IPS-20b (cell line): ENCODE results near the gene LRRC1.

Experiments used
- H3K27ac ChIP-seq: one replicate; pipeline ENCODE4 v1.5.1; 2013; ENCODE audit warnings: low read length
- H3K27me3 ChIP-seq: 2 replicates; pipeline ENCODE4 v1.6.1; 2013; ENCODE audit warnings: mild to moderate bottlenecking, low read length, inconsistent platforms; ENCODE audit not compliant: insufficient read depth
- H3K36me3 ChIP-seq: 2 replicates; pipeline ENCODE4 v1.6.1; 2013; ENCODE audit warnings: low read depth, mild to moderate bottlenecking, inconsistent platforms, low read length, moderate library complexity; ENCODE audit not compliant: insufficient read depth
- H3K4me1 ChIP-seq: 2 replicates; pipeline ENCODE4 v1.6.1; 2013; ENCODE audit warnings: mild to moderate bottlenecking, control low read depth, inconsistent platforms, low read length, moderate library complexity; ENCODE audit not compliant: insufficient read depth
- H3K4me3 ChIP-seq: 2 replicates; pipeline ENCODE4 v1.5.1; 2013; ENCODE audit warnings: mild to moderate bottlenecking, low read length, inconsistent platforms
- H3K9ac ChIP-seq: 2 replicates; pipeline ENCODE4 v1.6.1; 2013; ENCODE audit warnings: low read depth, mild to moderate bottlenecking, inconsistent platforms, low read length, moderate library complexity
- H3K9me3 ChIP-seq: 2 replicates; pipeline ENCODE4 v1.6.1; 2013; ENCODE audit warnings: mild to moderate bottlenecking, low read depth, low read length, inconsistent platforms; ENCODE audit not compliant: insufficient read depth

The LRRC1 gene

DNA sequence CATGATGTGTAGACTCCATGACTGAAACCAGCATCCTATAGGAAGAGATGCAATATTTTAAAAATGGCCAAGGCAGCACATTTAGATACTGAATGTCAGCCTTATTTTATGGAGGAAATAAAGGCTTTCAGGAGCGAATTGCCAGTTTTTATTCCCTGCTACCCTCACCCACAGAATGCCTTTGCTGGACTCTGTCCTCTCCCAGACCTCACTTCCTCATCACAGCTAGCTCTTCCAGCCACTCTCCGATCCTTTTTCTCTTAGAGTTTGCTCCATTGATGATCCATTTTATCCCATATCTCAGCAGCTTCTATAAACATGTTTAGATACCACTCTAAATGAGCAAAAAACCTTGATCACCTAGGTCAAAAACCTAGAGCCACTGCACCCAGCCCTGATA lies 137.7 kb downstream of the LRRC1 start:
- H3K4me1 ChIP-seq: no peaks in the 10 kb centered on the region
- H3K9ac ChIP-seq: no peak overlapping the region
- no peaks in the 10 kb centered on the region for H3K36me3 ChIP-seq
- H3K4me3 ChIP-seq: no peak overlapping the region
- no peaks in the 10 kb centered on the region for H3K27me3 ChIP-seq
- no peak overlapping the region for H3K27ac ChIP-seq
- H3K9me3 ChIP-seq: no peaks in the 10 kb centered on the region

DNA sequence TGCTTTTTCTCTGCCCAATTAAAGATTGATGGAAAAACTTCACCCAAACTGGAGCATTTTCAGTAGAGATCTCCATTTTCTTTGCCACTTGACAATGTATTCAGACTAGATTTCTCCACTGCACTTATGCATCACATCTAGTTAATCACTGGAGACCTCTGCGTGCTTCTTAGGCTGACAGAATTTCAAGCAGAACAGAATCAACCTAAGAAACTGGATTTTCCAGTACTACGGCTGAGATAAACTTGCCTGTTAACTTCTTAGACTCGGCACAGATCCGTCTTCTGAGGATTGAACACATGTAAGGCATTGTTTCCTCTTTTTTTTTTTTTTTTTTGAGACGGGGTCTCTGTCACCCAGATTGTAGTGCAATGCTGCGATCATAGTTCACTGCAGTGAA lies 139.2 kb downstream of the LRRC1 start:
- H3K9me3 ChIP-seq: no peaks in the 10 kb centered on the region
- H3K36me3 ChIP-seq: no peaks in the 10 kb centered on the region
- H3K4me1 ChIP-seq: no peaks in the 10 kb centered on the region
- no peak overlapping the region for H3K27ac ChIP-seq
- no peaks in the 10 kb centered on the region for H3K27me3 ChIP-seq
- no peak overlapping the region for H3K9ac ChIP-seq
- no peak overlapping the region for H3K4me3 ChIP-seq

DNA sequence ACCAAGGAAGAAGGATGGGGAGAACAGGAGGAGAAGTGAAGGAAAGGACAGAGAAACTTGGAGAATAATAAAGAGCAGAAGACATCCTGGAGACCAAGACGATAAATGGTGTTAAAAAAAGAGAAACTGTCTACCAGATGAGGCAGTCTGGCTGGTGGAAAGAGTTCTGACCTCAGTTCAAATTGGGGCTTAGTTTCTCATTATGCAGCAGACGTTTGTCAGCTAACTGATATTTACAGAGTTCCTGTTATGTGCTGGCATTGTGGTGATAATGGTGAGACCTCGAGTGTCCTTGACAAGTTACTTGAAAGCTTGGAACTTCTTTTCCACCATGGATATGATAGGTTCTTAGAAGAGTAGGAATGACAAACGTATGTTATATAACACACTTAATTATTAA lies 142.7 kb downstream of the LRRC1 start:
- no peak overlapping the region for H3K9ac ChIP-seq
- no peak overlapping the region for H3K27ac ChIP-seq
- no peaks in the 10 kb centered on the region for H3K9me3 ChIP-seq
- no peaks in the 10 kb centered on the region for H3K27me3 ChIP-seq
- no peak overlapping the region for H3K4me3 ChIP-seq
- H3K36me3 ChIP-seq: no peaks in the 10 kb centered on the region
- no peaks in the 10 kb centered on the region for H3K4me1 ChIP-seq

DNA sequence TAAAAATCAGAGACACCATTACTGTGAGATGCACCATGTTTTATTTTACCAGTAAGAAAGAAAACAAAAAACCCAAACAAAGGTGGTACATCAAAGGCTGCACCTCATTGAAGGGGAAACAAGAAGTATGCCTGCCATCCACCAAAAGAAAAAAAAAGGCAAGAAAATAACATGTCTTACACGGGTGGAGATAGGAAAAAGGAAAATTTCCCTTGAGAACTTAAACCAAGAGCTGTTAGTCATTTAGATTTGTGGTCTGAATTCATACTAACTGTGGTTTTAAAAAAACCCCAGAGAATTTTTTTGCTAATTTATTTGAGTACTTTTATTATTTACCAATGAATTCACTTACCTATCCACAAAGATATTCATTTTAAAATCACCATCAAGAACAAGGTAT lies 144.0 kb downstream of the LRRC1 start:
- no peaks in the 10 kb centered on the region for H3K27me3 ChIP-seq
- no peak overlapping the region for H3K4me3 ChIP-seq
- H3K4me1 ChIP-seq: no peaks in the 10 kb centered on the region
- H3K9me3 ChIP-seq: no peaks in the 10 kb centered on the region
- H3K27ac ChIP-seq: no peak overlapping the region
- no peak overlapping the region for H3K9ac ChIP-seq
- H3K36me3 ChIP-seq: no peaks in the 10 kb centered on the region

DNA sequence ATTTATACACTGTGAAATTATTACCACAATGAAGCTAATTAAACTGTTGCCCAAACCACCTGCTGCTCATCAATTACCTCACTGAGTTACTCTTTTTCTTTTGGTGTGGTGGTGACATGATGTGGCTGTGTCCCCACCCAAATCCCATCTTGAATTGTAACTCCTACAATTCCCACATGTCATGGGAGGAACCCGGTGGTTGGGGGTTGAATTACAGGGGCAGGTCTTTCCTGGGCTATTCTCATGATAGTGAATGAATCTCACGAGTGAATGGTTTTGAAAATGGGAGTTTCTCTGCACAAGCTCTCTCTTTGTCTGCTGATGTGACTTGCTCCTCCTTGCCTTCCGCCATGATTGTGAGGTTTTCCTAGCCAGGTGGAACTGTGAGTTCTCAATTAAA lies 145.0 kb downstream of the LRRC1 start:
- Histone ChIP-seq H3K4me3 (no peak overlapping the region), H3K27ac (no peak overlapping the region), H3K36me3 (no peaks in the 10 kb centered on the region), H3K27me3 (no peaks in the 10 kb centered on the region), H3K4me1 (no peaks in the 10 kb centered on the region), H3K9me3 (no peaks in the 10 kb centered on the region), H3K9ac (no peak overlapping the region)

DNA sequence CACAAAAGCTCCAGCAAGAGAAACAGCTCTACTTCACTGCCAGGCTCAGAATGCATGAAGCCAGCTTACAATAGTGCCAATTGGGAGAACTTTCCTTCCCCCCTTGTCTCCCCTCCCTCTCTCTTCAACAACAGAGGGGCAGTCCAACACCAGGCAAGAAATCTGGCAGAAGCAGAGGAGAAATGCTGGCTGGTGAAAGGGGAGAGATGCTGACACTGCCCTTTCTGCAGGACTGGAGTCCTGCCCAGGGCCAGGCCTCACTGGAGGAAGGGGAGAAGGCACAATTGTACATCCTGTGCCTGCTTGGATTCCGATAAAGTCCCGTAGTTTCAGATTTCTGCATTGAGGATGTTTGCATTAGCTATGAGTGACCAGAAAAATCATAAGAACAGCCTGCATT lies 148.6 kb downstream of the LRRC1 start:
- no peak overlapping the region for H3K4me3 ChIP-seq
- no peak overlapping the region for H3K9ac ChIP-seq
- no peaks in the 10 kb centered on the region for H3K36me3 ChIP-seq
- H3K27ac ChIP-seq: no peak overlapping the region
- no peaks in the 10 kb centered on the region for H3K27me3 ChIP-seq
- no peaks in the 10 kb centered on the region for H3K4me1 ChIP-seq
- 0 out of 2 replicates have a peak, but pooled peaks cover 11% of the 10 kb centered on the region for H3K9me3 ChIP-seq

DNA sequence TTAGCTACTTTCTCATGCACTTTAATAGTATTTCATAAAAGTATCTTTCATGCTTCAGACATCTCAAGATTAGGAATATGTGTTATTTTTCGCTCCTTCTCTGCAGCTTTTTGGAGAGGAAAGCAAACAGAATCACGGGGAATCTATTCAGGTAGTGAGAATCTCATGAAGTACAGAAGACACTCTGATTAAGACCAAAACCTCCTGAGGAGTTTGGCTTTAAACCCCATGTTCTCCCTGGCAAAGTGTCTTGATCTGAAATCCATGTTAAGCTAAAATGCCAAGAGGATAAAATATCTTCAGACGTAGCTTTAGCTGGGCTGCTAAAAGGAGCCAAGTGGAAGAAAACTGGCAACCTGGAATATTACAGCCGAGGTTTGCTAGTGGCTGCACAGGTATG lies 149.3 kb downstream of the LRRC1 start:
- 0 out of 2 replicates have a peak, but pooled peaks cover 11% of the 10 kb centered on the region for H3K9me3 ChIP-seq
- H3K27ac ChIP-seq: no peak overlapping the region

DNA sequence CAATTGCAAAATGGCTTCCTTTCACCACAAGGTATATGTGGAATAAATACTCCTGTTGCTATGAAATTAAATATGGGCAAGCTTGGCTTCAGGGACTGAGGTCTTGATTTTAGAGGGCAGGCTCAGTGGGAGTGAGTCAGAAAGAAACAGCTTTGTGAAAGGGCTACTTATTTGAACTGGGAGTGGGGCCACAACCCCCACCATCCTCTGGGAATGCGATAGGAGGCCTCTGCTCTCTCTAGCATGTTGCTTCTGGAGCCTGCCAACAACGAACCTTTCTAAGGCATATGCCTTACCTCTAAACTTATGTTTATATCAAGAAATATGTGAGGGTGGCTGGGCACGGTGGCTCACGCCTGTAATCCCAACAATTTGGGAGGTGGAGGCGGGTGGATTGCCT lies 149.7 kb downstream of the LRRC1 start:
- Histone ChIP-seq H3K9me3 (0 out of 2 replicates have a peak, but pooled peaks cover 11% of the 10 kb centered on the region), H3K4me1 (no peaks in the 10 kb centered on the region), H3K27ac (no peak overlapping the region), H3K9ac (no peak overlapping the region), H3K27me3 (no peaks in the 10 kb centered on the region), H3K4me3 (no peak overlapping the region), H3K36me3 (no peaks in the 10 kb centered on the region)

More for the DNA sequence above, 149.3 kb downstream of the LRRC1 start:
- Histone ChIP-seq H3K36me3 (no peaks in the 10 kb centered on the region), H3K27me3 (no peaks in the 10 kb centered on the region), H3K4me3 (no peak overlapping the region), H3K9ac (no peak overlapping the region), H3K4me1 (no peaks in the 10 kb centered on the region)

DNA sequence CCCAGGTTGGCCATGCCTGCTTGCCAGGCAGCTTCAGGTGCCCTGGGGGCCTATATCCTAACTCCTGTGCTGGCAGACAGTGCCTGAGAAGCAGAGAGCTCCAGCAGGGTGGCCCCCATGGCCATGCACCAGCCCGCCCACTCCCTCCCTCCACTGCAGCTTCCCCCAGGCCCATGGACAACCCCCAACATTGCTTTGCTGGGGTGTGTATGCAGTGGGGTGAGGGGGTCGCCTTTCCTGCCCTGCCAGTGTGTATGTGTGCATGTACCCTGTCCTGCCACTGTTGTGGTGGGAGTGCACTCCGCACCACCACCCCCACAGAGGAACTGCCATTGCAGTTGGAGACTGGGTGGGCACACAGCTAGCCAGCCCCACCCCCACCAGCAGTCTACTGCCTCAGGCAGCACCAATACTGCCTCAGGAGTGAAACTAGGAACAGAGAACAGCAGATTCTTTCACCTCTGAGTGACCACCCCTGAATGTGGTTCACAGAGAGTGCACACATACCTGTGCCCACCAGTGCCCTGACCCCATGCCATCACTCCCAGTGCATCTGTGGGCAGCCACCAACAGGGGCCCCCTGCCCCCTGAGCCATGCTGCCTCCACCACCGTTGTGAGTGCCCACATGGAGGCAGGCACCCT lies 151.1 kb downstream of the LRRC1 start:
- no peak overlapping the region for H3K27ac ChIP-seq
- H3K9me3 ChIP-seq: peaks cover 11% of the 10 kb centered on the region; the same call in 1 of the 2 replicates
- no peaks in the 10 kb centered on the region for H3K36me3 ChIP-seq
- no peaks in the 10 kb centered on the region for H3K4me1 ChIP-seq
- H3K27me3 ChIP-seq: no peaks in the 10 kb centered on the region
- no peak overlapping the region for H3K9ac ChIP-seq
- H3K4me3 ChIP-seq: no peak overlapping the region

DNA sequence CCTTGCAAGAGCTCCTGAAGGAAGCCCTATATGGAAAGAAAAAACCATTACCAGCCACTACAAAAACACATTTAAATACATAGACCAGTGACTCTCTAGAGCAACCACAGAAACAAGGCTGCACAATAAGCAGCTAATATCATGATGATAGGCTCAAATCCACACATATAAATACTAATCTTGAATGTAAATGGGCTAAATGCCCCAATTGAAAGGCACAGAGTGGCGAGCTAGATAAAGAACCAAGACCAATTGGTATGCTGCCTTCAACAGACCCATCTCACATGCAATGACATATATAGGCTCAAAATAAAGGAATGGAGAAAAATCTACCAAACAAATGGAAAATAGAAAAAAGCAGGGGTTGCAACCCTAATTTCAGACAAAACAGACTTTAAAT lies 153.0 kb downstream of the LRRC1 start:
- H3K9me3 ChIP-seq: peaks cover 11% of the 10 kb centered on the region; the same call in 1 of the 2 replicates
- H3K36me3 ChIP-seq: no peaks in the 10 kb centered on the region
- H3K4me3 ChIP-seq: no peak overlapping the region
- H3K27ac ChIP-seq: no peak overlapping the region
- no peak overlapping the region for H3K9ac ChIP-seq
- H3K4me1 ChIP-seq: no peaks in the 10 kb centered on the region
- H3K27me3 ChIP-seq: no peaks in the 10 kb centered on the region

DNA sequence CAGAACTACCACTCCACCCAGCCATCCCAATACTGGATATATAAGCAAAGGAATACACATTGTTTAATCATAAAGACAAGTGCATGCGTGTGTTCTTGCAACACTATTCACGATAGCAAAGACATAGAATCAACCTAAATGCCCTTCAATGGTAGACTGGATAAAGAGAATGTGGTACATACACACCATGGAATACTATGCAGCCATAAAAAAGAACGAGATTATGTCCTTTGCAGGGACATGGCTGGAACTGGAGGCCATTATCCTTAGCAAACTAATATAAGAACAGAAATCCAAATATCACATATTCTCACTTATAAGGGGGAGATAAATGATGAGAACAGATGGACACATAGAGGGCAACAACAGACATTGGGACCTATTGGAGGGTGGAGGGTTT lies 156.6 kb downstream of the LRRC1 start:
- peaks cover 11% of the 10 kb centered on the region; the same call in 1 of the 2 replicates for H3K9me3 ChIP-seq
- no peak overlapping the region for H3K9ac ChIP-seq
- H3K36me3 ChIP-seq: no peaks in the 10 kb centered on the region
- H3K4me3 ChIP-seq: no peak overlapping the region
- H3K4me1 ChIP-seq: no peaks in the 10 kb centered on the region; the same call in 1 of the 2 replicates
- no peak overlapping the region for H3K27ac ChIP-seq
- H3K27me3 ChIP-seq: no peaks in the 10 kb centered on the region

DNA sequence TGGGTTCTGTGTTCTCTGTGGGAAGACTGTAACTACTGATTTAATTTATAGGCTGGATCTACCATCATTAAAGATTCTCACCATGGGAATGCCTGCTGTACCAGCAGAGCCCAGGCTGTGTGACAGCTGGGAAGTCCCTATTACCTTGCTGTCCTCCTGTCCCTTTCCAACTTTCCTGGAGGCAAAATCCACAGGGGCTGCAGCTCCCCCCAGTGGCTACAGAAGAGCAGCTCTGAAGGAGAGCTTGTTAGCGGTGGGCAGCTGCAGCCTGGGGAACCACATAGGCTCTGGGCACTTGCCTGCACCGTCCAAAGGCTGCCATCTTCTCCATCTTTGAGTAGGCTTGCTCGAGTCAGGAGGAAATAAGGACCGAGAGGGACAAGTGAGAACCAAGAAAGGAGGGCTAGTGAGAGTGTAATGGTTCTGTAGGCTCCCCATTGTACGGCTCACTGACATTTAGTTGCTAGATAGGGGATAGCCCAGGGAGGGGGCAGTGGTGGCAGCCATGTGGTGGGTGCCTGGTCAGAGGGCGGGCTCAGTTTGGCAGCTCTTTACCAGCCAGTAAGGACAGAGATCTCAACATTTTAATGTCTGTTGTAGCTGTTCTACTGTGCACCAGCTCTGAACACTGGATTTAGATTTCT lies 161.4 kb downstream of the LRRC1 start:
- Histone ChIP-seq H3K4me3 (no peak overlapping the region), H3K27me3 (no peaks in the 10 kb centered on the region), H3K36me3 (no peaks in the 10 kb centered on the region), H3K9ac (no peak overlapping the region), H3K9me3 (no peaks in the 10 kb centered on the region), H3K4me1 (peaks cover under 1% of the 10 kb centered on the region; the same call in 1 of the 2 replicates), H3K27ac (no peak overlapping the region)
